CD4-positive, alpha-beta T cell treated with Interleukin-4 for 1 hour (primary cell): Measurements from ENCODE around the gene ANO7.

Experiments
- DNase-seq, 2 donors: peaks; one replicate each; pipeline ENCODE4 v3.0.0-alpha.2; 2020 to 2022

The ANO7 gene

GRCh38 chr2:241228860-241229516 is 40.5 kb downstream of the ANO7 start:
- no peak for DNase-seq

GRCh38 chr2:241229563-241230401 is 41.3 kb downstream of the ANO7 start:
- DNase-seq = no peak

- no peak for DNase-seq
Observed at GRCh38 chr2:241230435-241230834, 42.0 kb downstream of the ANO7 start.

- DNase-seq = no peak
Observed at GRCh38 chr2:241232736-241233575, 44.5 kb downstream of the ANO7 start.

- DNase-seq = no peak
Observed at GRCh38 chr2:241234066-241234790, 45.8 kb downstream of the ANO7 start.

GRCh38 chr2:241234962-241235740 is 46.7 kb downstream of the ANO7 start:
- DNase-seq = no peak

- no peak for DNase-seq
Observed at GRCh38 chr2:241235859-241236593, 47.5 kb downstream of the ANO7 start.

- DNase-seq = no peak
Observed at GRCh38 chr2:241237047-241237446, 48.6 kb downstream of the ANO7 start.

- DNase-seq = no peak
Observed at GRCh38 chr2:241237949-241238371, 49.5 kb downstream of the ANO7 start.

GRCh38 chr2:241238693-241239198 is 50.3 kb downstream of the ANO7 start:
- no peak for DNase-seq

- no peak for DNase-seq
Observed at GRCh38 chr2:241239552-241240202, 51.2 kb downstream of the ANO7 start.

- no peak for DNase-seq
Observed at GRCh38 chr2:241240320-241241004, 52.0 kb downstream of the ANO7 start.

GRCh38 chr2:241241669-241242068 is 53.2 kb downstream of the ANO7 start:
- no peak for DNase-seq

- no peak for DNase-seq
Observed at GRCh38 chr2:241242306-241242705, 53.8 kb downstream of the ANO7 start.

GRCh38 chr2:241244368-241244767 is 55.9 kb downstream of the ANO7 start:
- DNase-seq = no peak

- DNase-seq = no peak
Observed at GRCh38 chr2:241248289-241248688, 59.8 kb downstream of the ANO7 start.

- DNase-seq = no peak
Observed at GRCh38 chr2:241248897-241249296, 60.4 kb downstream of the ANO7 start.

GRCh38 chr2:241249654-241250053 is 61.2 kb downstream of the ANO7 start:
- DNase-seq = no peak

GRCh38 chr2:241252778-241253475 is 64.5 kb downstream of the ANO7 start:
- no peak for DNase-seq
